Measurements from ENCODE around the gene WSCD2. TPM values are rescaled to one million over a fixed set of nuclear protein-coding genes. Genes with fewer than 3 reads are reported as not detected.

Gene WSCD2
- total and polyA plus RNA-seq, 9 donors: under 0.01 to 2.6 (median 0.53) TPM; not detected in 1

- intact Hi-C loops (cut with DNase I): loop anchor here in 1 of 4 donors (10.0 kb wide), 1 partner anchor 96 kb away; no protein-coding TSS in a partner anchor
- Histone ChIP-seq H3K27ac (no peak overlapping the region), H3K4me3 (no peak overlapping the region), H3K9me3 (no peaks in the 10 kb centered on the region), H3K36me3 (no peaks in the 10 kb centered on the region), H3K27me3 (no peaks in the 10 kb centered on the region), H3K4me1 (ENCODE audit: insufficient read depth) (no peaks in the 10 kb centered on the region)
- WGBS, 3 donors: 24 to 33% (median 32%) methylated on average over 3 of the region's 3 CpGs
- TF ChIP-seq CTCF (IDR thresholded peaks at IDR 0.05): no peak
- no peak for TF ChIP-seq EP300 (IDR thresholded peaks at IDR 0.05)
- TF ChIP-seq POLR2A (IDR thresholded peaks at IDR 0.05): no peak
- DNase-seq: no peak
These were observed 30.0 kb upstream of the WSCD2 start for GRCh38 chr12:108099073-108099472.

- no peaks in the 10 kb centered on the region for H3K9me3 ChIP-seq
- intact Hi-C loops (cut with DNase I): loop anchor here in 1 of 4 donors (10.0 kb wide), 1 partner anchor 95 kb away; no protein-coding TSS in a partner anchor
- no peak for DNase-seq
- H3K27ac ChIP-seq: no peak overlapping the region
- TF ChIP-seq POLR2A (IDR thresholded peaks at IDR 0.05) (no peak), CTCF (IDR thresholded peaks at IDR 0.05) (no peak), EP300 (IDR thresholded peaks at IDR 0.05) (no peak)
- H3K4me3 ChIP-seq: no peak overlapping the region
- H3K36me3 ChIP-seq: no peaks in the 10 kb centered on the region
- WGBS, 3 donors: 61 to 80% (median 65%) methylated on average over 4 of the region's 4 CpGs
- no peaks in the 10 kb centered on the region for H3K27me3 ChIP-seq
- no peaks in the 10 kb centered on the region for H3K4me1 ChIP-seq (ENCODE audit: insufficient read depth)
These were observed 29.2 kb upstream of the WSCD2 start for GRCh38 chr12:108099778-108100489.

- WGBS, 3 donors: 63 to 70% (median 64%) methylated on average over 3 of the region's 3 CpGs
These were observed 27.4 kb upstream of the WSCD2 start for GRCh38 chr12:108101605-108102175.

GRCh38 chr12:108102363-108102762 is 26.7 kb upstream of the WSCD2 start:
- H3K4me1 ChIP-seq (ENCODE audit: insufficient read depth): no peaks in the 10 kb centered on the region
- H3K9me3 ChIP-seq: no peaks in the 10 kb centered on the region
- WGBS, 3 donors: 0 to 55% (median 41%) methylated on average over 1 of the region's 1 CpG
- intact Hi-C loops (cut with DNase I): no loop called here
- DNase-seq: no peak
- no peaks in the 10 kb centered on the region for H3K27me3 ChIP-seq
- H3K36me3 ChIP-seq: no peaks in the 10 kb centered on the region
- TF ChIP-seq CTCF (IDR thresholded peaks at IDR 0.05): no peak
- TF ChIP-seq EP300 (IDR thresholded peaks at IDR 0.05): no peak
- TF ChIP-seq POLR2A (IDR thresholded peaks at IDR 0.05): no peak
- no peak overlapping the region for H3K27ac ChIP-seq
- no peak overlapping the region for H3K4me3 ChIP-seq

More at GRCh38 chr12:108101605-108102175, 27.4 kb upstream of the WSCD2 start:
- TF ChIP-seq EP300 (IDR thresholded peaks at IDR 0.05) (no peak), CTCF (IDR thresholded peaks at IDR 0.05) (no peak), POLR2A (IDR thresholded peaks at IDR 0.05) (no peak)
- intact Hi-C loops (cut with DNase I): no loop called here
- Histone ChIP-seq H3K4me3 (no peak overlapping the region), H3K9me3 (no peaks in the 10 kb centered on the region), H3K27me3 (no peaks in the 10 kb centered on the region), H3K27ac (no peak overlapping the region), H3K4me1 (ENCODE audit: insufficient read depth) (no peaks in the 10 kb centered on the region), H3K36me3 (no peaks in the 10 kb centered on the region)
- DNase-seq: no peak

All from ovary (tissue), 9 donors.